Myocyte (in vitro differentiated cells): ENCODE data around the gene AFP. TPM values are rescaled to one million over a fixed set of nuclear protein-coding genes. Genes with fewer than 3 reads are reported as not detected.

Source experiments
- DNase-seq: peaks from one replicate; pipeline ENCODE4 v3.0.0-alpha.2; 2012; ENCODE audit warnings: low read depth
- total RNA-seq: library from RNA; depleted of rRNA; stranded (reverse); fragments of >200 nt; gene quantifications from 2 replicates; pipeline ENCODE4 v1.2.3, GENCODE V29; 2014

AFP gene
- total RNA-seq, 1 donor from 2014 or later = 1.1 TPM

DNA sequence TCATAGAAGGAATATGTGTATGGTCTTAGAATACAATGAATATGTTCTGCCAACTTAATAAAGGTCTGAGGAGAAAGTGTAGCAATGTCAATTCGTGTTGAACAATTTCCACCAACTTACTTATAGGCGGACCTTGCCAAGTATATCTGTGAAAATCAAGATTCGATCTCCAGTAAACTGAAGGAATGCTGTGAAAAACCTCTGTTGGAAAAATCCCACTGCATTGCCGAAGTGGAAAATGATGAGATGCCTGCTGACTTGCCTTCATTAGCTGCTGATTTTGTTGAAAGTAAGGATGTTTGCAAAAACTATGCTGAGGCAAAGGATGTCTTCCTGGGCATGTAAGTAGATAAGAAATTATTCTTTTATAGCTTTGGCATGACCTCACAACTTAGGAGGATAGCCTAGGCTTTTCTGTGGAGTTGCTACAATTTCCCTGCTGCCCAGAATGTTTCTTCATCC lies 22.7 kb upstream of the AFP start:
- no peak for DNase-seq

DNA sequence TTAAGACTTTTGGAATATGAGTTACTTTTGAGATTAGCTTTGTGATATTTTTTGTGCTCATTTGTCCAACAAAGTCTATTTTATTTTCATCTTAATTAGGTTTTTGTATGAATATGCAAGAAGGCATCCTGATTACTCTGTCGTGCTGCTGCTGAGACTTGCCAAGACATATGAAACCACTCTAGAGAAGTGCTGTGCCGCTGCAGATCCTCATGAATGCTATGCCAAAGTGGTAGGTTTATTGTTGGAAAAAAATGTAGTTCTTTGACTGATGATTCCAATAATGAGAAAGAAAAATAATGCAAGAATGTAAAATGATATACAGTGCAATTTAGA lies 21.1 kb upstream of the AFP start:
- DNase-seq = no peak

DNA sequence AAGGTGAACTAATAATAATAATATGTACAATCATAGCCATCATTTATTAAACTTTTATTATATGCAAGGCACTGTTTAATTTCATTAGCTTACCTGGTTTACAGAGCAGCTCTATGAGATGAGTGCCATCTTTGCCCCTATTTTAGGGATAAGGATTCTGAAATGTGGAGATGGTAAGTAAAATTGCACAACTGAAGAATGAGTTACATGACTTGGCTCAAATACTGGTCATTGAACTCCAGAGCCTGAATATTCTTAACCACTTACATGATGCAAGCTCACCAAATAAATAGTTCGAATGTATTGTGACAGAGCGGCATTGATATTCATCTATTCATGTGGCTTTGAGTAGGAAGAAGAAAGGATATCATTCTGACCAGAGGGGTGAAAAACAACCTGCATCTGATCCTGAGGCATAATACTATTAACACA lies 20.2 kb upstream of the AFP start:
- DNase-seq = no peak

DNA sequence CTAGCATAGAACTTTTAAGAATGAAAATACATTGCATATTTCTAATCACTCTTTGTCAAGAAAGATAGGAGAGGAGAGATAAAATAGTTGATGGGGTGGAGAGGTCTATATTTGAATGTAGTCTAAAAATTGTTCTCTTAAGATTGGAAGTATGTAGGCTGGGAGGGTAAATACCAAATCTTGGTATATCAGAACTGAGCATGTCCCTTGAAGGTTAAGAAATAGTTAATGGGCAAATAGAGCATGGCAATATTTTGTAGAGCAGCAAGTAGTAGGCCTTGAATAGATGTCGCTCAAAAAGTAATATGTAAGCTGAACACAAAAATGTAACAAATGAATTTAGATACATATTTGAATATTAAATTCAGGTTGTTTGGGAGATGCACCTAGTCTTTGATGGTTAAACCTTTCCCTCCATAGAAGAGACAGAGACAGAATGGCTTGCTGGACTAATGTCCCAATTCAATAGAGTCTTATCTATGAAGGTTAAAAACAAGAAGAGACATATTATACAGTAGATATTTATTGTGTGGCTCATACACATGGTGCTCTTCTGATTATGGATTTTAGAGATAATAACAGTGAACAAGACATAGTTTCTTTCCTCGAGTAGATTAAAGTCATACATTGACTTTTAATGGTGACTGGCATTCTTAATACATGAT lies 19.5 kb upstream of the AFP start:
- DNase-seq = no peak

DNA sequence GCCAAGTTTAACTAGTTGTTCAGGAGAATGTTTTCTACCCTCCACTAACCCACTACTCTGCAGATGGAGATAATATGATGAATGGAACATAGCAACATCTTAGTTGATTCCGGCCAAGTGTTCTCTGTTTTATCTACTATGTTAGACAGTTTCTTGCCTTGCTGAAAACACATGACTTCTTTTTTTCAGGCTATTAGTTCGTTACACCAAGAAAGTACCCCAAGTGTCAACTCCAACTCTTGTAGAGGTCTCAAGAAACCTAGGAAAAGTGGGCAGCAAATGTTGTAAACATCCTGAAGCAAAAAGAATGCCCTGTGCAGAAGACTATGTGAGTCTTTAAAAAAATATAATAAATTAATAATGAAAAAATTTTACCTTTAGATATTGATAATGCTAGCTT lies 18.7 kb upstream of the AFP start:
- DNase-seq = no peak

DNA sequence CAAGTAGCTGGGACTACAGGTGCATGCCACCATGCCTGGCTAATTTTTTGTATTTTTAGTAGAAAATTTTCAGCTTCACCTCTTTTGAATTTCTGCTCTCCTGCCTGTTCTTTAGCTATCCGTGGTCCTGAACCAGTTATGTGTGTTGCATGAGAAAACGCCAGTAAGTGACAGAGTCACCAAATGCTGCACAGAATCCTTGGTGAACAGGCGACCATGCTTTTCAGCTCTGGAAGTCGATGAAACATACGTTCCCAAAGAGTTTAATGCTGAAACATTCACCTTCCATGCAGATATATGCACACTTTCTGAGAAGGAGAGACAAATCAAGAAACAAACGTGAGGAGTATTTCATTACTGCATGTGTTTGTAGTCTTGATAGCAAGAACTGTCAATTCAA lies 18.0 kb upstream of the AFP start:
- peak; percentile 31 for DNase-seq

DNA sequence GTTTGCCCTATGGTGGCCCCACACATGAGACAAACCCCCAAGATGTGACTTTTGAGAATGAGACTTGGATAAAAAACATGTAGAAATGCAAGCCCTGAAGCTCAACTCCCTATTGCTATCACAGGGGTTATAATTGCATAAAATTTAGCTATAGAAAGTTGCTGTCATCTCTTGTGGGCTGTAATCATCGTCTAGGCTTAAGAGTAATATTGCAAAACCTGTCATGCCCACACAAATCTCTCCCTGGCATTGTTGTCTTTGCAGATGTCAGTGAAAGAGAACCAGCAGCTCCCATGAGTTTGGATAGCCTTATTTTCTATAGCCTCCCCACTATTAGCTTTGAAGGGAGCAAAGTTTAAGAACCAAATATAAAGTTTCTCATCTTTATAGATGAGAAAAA lies 17.3 kb upstream of the AFP start:
- DNase-seq = no peak

DNA sequence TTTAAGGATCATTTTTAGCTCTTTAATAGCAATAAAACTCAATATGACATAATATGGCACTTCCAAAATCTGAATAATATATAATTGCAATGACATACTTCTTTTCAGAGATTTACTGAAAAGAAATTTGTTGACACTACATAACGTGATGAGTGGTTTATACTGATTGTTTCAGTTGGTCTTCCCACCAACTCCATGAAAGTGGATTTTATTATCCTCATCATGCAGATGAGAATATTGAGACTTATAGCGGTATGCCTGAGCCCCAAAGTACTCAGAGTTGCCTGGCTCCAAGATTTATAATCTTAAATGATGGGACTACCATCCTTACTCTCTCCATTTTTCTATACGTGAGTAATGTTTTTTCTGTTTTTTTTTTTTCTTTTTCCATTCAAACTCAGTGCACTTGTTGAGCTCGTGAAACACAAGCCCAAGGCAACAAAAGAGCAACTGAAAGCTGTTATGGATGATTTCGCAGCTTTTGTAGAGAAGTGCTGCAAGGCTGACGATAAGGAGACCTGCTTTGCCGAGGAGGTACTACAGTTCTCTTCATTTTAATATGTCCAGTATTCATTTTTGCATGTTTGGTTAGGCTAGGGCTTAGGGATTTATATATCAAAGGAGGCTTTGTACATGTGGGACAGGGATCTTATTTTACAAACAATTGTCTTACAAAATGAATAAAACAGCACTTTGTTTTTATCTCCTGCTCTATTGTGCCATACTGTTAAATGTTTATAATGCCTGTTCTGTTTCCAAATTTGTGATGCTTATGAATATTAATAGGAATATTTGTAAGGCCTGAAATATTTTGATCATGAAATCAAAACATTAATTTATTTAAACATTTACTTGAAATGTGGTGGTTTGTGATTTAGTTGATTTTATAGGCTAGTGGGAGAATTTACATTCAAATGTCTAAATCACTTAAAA lies 16.6 kb upstream of the AFP start:
- DNase-seq = no peak

DNA sequence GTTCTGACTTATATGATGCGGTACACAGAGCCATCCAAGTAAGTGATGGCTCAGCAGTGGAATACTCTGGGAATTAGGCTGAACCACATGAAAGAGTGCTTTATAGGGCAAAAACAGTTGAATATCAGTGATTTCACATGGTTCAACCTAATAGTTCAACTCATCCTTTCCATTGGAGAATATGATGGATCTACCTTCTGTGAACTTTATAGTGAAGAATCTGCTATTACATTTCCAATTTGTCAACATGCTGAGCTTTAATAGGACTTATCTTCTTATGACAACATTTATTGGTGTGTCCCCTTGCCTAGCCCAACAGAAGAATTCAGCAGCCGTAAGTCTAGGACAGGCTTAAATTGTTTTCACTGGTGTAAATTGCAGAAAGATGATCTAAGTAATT lies 15.4 kb upstream of the AFP start:
- no peak for DNase-seq

DNA sequence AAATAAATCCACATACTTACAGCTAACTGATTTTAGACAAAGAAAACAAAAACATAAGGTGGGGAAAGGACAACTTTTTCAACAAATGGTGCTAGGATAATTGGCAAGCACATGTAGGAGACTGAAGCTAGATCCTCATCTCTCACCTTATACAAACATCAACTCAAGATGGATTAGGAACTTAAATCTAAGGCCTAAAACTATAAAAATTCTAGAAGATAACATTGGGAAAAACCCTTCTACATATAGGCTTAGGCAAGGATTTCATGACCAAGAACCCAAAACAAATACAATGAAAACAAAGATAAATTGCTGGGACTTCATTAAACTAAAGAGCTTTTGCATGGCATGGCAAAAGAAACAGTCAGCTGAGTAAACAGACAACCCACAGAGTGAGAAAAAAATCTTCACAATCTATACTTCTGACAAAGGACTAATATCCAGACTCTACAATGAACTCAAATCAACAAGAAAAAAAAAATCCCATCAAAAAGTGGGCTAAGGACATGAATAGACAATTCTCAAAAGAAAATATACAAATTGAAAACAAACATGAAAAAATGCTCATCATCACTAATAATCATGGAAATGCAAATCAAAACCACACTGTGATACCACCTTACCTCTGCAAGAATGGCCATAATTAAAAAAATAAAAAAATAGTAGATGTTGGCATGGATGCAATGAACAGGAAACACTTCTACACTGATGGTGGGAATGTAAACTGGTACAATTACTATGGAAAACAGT lies 14.1 kb upstream of the AFP start:
- DNase-seq = no peak

DNA sequence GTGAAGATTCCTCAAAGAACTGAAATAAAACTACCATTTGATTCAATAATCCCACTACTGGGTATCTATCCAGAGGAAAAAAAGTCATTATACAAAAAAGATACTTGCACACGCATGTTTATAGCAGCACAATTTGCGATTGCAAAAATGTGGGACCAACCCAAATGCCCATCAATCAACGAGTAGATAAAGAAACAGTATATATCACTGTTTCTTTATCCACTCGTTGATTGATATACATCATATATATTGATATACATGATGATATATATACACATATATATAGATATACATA lies 13.6 kb upstream of the AFP start:
- no peak for DNase-seq

DNA sequence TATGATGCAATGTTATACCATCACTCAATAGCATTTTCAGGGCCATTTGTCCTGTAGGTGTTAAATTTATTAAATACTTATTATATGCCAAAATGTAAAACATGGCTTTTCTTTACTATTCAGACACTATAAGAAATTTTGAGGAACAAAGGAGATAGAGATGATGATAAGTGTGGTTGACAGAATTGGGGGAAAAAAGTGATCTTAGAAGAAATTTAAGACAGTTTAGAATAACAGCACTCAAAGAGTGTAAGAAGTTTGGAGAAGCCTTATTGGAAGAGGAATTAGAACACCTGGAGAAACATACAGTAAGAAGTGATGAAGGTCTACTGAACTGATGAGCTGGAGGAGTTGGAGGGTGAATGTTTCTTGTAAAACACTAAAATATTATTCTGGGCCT lies 12.8 kb upstream of the AFP start:
- no peak for DNase-seq

DNA sequence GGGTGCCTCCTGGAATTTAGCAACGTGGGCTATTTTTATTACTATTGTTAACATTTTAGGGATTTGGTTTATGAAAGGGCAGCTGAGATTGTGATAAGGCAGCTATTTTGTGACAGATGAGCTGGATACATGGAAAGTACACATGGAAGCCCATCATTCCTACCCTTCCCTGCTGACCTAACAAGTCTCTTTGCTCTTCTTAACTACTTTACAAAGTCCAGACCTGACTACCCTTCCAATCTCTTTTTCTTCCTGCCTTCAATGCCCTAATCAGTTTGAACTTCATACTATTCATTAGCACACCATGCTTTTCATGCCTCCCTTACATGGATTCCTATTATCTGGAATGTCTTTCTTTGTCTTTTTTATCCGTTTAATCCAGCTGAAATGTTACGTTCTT lies 9.4 kb upstream of the AFP start:
- DNase-seq = no peak

DNA sequence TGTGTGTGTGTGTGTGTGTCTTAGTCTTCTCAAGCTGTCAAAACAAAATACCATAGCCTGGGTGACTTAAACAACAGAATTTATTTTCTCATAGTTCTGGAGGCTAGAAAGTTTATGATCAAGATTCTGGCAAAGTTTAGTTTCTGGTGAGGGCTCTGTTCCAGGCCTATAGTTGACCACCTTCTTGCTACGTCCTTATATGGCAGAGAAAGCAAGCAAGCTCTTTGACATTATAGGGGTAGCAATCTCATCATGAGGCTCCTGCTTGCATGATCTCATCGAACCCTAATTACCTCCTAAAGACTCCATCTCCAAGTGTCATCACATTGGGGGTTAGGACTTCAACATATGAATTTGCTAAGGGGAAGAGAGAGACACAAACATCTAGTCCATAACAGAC lies 6.9 kb upstream of the AFP start:
- DNase-seq = no peak

DNA sequence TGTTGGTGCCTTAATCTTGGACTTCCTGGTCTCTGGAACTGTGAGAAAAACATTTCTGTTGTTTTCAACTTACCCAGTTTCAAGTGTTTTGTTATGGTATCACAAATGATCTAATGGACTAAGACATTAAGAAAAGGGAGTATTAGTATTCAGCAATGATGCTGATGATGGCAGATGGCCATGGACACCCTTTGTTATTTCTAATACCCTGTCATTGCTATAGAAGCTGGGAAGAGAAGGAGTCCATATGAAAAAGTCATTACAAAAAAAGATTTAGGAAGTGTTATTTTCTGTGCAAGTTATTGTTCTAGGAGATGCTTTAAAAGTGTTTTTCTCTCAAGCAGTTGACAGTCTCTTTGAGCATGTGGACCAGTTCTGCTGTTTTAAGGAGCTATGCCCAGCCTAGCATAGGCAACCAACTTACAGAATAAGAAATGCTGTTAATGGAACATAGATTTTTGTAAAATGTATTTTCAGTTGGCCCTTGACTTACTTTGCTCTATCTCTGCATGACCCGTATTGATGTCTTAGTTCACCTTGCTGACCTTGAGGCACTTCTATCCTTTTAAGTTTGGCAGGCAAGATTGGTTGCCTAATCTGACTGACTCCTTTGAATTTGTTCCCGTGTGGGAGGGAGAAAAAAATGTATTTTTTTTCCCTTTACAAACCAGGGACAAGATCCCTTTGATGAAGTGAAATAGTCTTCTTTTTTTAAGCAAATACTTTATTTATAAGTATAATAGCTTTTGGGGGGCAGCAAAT lies 6.0 kb upstream of the AFP start:
- DNase-seq = no peak

DNA sequence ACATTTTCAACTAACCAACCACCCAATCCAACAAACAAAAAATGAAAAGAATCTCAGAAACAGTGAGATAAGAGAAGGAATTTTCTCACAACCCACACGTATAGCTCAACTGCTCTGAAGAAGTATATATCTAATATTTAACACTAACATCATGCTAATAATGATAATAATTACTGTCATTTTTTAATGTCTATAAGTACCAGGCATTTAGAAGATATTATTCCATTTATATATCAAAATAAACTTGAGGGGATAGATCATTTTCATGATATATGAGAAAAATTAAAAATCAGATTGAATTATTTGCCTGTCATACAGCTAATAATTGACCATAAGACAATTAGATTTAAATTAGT lies 4.2 kb upstream of the AFP start:
- DNase-seq = no peak

DNA sequence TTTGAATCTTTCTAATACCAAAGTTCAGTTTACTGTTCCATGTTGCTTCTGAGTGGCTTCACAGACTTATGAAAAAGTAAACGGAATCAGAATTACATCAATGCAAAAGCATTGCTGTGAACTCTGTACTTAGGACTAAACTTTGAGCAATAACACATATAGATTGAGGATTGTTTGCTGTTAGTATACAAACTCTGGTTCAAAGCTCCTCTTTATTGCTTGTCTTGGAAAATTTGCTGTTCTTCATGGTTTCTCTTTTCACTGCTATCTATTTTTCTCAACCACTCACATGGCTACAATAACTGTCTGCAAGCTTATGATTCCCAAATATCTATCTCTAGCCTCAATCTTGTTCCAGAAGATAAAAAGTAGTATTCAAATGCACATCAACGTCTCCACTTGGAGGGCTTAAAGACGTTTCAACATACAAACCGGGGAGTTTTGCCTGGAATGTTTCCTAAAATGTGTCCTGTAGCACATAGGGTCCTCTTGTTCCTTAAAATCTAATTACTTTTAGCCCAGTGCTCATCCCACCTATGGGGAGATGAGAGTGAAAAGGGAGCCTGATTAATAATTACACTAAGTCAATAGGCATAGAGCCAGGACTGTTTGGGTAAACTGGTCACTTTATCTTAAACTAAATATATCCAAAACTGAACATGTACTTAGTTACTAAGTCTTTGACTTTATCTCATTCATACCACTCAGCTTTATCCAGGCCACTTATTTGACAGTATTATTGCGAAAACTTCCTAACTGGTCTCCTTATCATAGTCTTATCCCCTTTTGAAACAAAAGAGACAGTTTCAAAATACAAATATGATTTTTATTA lies 3.6 kb upstream of the AFP start:
- DNase-seq = no peak

DNA sequence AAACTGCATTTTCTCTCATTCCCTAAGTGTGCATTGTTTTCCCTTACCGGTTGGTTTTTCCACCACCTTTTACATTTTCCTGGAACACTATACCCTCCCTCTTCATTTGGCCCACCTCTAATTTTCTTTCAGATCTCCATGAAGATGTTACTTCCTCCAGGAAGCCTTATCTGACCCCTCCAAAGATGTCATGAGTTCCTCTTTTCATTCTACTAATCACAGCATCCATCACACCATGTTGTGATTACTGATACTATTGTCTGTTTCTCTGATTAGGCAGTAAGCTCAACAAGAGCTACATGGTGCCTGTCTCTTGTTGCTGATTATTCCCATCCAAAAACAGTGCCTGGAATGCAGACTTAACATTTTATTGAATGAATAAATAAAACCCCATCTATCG lies 2.9 kb upstream of the AFP start:
- no peak for DNase-seq

DNA sequence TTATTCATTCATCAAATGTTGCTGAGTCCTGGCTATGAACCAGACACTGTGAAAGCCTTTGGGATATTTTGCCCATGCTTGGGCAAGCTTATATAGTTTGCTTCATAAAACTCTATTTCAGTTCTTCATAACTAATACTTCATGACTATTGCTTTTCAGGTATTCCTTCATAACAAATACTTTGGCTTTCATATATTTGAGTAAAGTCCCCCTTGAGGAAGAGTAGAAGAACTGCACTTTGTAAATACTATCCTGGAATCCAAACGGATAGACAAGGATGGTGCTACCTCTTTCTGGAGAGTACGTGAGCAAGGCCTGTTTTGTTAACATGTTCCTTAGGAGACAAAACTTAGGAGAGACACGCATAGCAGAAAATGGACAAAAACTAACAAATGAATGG lies 1.7 kb upstream of the AFP start:
- no peak for DNase-seq

DNA sequence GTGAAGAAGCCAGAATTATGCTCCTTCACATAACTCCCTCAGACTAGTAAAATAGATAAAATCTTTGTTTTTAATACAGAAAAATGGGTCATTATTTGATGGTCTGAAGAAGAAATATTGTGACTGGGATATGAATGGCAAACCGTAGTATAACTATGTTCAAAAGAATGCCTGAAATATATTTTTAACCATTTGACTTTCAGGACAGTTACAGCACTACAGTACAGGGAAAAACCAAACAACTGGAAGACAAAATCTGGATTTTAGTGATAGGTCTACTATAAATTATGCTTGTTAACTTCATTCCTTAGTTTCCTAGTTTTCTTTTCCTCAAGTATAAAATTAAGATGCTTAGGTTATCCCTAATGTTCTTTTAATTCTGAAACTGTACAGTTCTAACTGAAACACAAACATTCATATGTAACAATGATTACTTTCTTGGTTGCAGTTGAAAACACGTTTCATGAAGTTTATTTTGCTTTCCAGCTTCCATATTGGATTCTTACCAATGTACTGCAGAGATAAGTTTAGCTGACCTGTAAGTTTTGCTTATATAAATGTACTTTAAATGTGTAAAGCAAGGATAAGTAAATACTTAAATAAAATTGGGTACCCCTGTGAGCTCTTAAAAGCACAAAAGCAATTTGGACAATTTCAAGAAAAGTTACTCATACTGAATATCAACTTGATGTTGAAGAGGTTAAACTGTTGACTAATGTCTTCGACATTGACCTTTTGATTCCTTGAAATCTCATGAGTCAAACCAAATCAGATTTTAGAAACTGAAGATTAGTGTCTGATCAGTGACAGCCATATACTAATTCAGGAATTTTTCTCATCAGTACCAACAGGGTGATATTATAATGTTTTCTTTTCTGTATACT lies 895 bp downstream of the AFP start:
- no peak for DNase-seq
